Transverse colon (tissue), 4 donors: ENCODE measurements around the gene NCKAP5. TPM values are rescaled to one million over a fixed set of nuclear protein-coding genes. Genes with fewer than 3 reads are reported as not detected.

ENCODE experiments used
- DNase-seq: peaks from one replicate; pipeline ENCODE4 v3.0.0-alpha.2; 2019
- H3K27ac ChIP-seq, 4 donors: fragments of 200-600 bp; sonication (generic); 2 replicates each; pipeline ENCODE4 v1.5.1; 2016 to 2018; ENCODE audit warnings: inconsistent platforms in 4 of 4
- H3K27me3 ChIP-seq: fragments of 200-600 bp; sonication (generic); 2 replicates; pipeline ENCODE4 v1.5.1; 2017; ENCODE audit warnings: inconsistent platforms
- H3K36me3 ChIP-seq, 4 donors: fragments of 200-600 bp; sonication (generic); 2 replicates each; pipeline ENCODE4 v1.5.1; 2017 to 2019; ENCODE audit warnings: inconsistent platforms in 4 of 4
- H3K4me1 ChIP-seq, 4 donors: fragments of 200-600 bp; sonication (generic); 2 replicates each; pipeline ENCODE4 v1.5.1; 2017 to 2020; ENCODE audit warnings: inconsistent platforms in 4 of 4
- H3K4me3 ChIP-seq, 4 donors: fragments of 200-600 bp; sonication (generic); 1 replicate in 1 of 4; 2 replicates in 3 of 4; pipeline versions ENCODE4 v1.5.1 to v1.6.1; 2017 to 2019; ENCODE audit warnings: inconsistent platforms in 4 of 4
- H3K9me3 ChIP-seq, 2 donors: fragments of 200-600 bp; sonication (generic); 2 replicates each; pipeline ENCODE4 v1.5.1; 2017 to 2019; ENCODE audit warnings: inconsistent platforms in 2 of 2
- CTCF ChIP-seq, 5 experiments: fragments of 200-600 bp in 3 of 5; fragments of 450-650 bp in 2 of 5; sonication (generic) in 3 of 5; IDR thresholded peaks; 1 replicate in 2 of 5; 2 replicates in 3 of 5; pipeline ENCODE4 v1.5.1; 2016 to 2017; ENCODE audit warnings: antibody characterized with exemption in 5 of 5, inconsistent platforms in 3 of 5, mild to moderate bottlenecking in 2 of 5, moderate library complexity in 1 of 5
- EP300 ChIP-seq: sonication (generic); formaldehyde crosslinking; IDR thresholded peaks from one replicate; pipeline ENCODE4 v1.6.1; 2017; ENCODE audit warnings: antibody characterized with exemption, low read depth
- POLR2A ChIP-seq: fragments of 450-650 bp; IDR thresholded peaks from one replicate; pipeline ENCODE4 v1.6.1; 2016; ENCODE audit warnings: antibody characterized with exemption, mild to moderate bottlenecking, moderate library complexity
- POLR2AphosphoS5 ChIP-seq, 3 donors: sonication (generic); formaldehyde crosslinking; IDR thresholded peaks; one replicate each; pipeline ENCODE4 v1.6.1; 2016; ENCODE audit warnings: antibody characterized with exemption in 3 of 3
- WGBS, 2 donors: methylation state at CpG; one replicate each; pipeline ENCODE4 v1.1.5; 2018; ENCODE audit warnings: low coverage in 1 of 2; 5-methylcytosine and 5-hydroxymethylcytosine counted together
- in situ Hi-C, 4 donors: fragments of 200-750 bp; cut with MboI; loops; one replicate each; pipeline versions ENCODE4 v1.15.0 to v1.15.1; 2017; ENCODE audit warnings: low sequenced_read_pairs in 3 of 4, low pct_ligation_motif_present in 1 of 4, low pct_unique_long_range_greater_than_20kb in 1 of 4
- intact Hi-C: fragments of 100-400 bp; cut with DNase I; formaldehyde crosslinking; loops from one replicate; pipeline ENCODE4 v1.15.1; 2023; ENCODE audit warnings: low total_unique reads
- total RNA-seq, 4 donors: library from RNA; depleted of rRNA; stranded (reverse); fragments of >200 nt; gene quantifications; one replicate each; pipeline ENCODE4 v1.1.0, GENCODE V29; 2016

NCKAP5 gene
- total RNA-seq, 4 donors from 2014 or later: 1.1 to 10.9 (median 5.0) TPM

- Histone ChIP-seq H3K36me3 (no peaks in the 10 kb centered on the region), H3K4me1 (no peaks in the 10 kb centered on the region), H3K27me3 (no peaks in the 10 kb centered on the region), H3K27ac (no peak overlapping the region), H3K4me3 (no peak overlapping the region), H3K9me3 (no peaks in the 10 kb centered on the region)
- DNase-seq: no peak
- intact Hi-C loops (no loop called here), in situ Hi-C loops (no loop called here)
- TF ChIP-seq POLR2AphosphoS5 (IDR thresholded peaks at IDR 0.05) (no peak), CTCF (IDR thresholded peaks at IDR 0.05) (no peak), EP300 (no peak), POLR2A (no peak)
Measured at GRCh38 chr2:132845339-132845738, 722.9 kb downstream of the NCKAP5 start.

- no peaks in the 10 kb centered on the region for H3K9me3 ChIP-seq
- intact Hi-C loops (no loop called here), in situ Hi-C loops (no loop called here)
- H3K4me3 ChIP-seq: no peak overlapping the region
- no peak for TF ChIP-seq POLR2A
- no peak for TF ChIP-seq CTCF (IDR thresholded peaks at IDR 0.05)
- no peak for TF ChIP-seq EP300
- no peak for TF ChIP-seq POLR2AphosphoS5 (IDR thresholded peaks at IDR 0.05)
- H3K27me3 ChIP-seq: no peaks in the 10 kb centered on the region
- no peaks in the 10 kb centered on the region for H3K36me3 ChIP-seq
- no peak overlapping the region for H3K27ac ChIP-seq
- H3K4me1 ChIP-seq: no peaks in the 10 kb centered on the region
- no peak for DNase-seq
- WGBS, 2 donors: 75 to 87% methylated on average over 3 to 4 of the region's 4 CpGs
Measured at GRCh38 chr2:132844585-132844984, 723.7 kb downstream of the NCKAP5 start.

GRCh38 chr2:132837769-132838168, 730.5 kb downstream of the NCKAP5 start:
- WGBS, 2 donors: 77% methylated on average over 1 of the region's 1 CpG; no CpG with 5 or more reads in 1 of the 2 donors
- peaks cover 0 to 5% of the 10 kb centered on the region in 2 donors for H3K9me3 ChIP-seq
- intact Hi-C loops: no loop called here
- DNase-seq: no peak
- H3K27ac ChIP-seq: no peak overlapping the region
- in situ Hi-C loops: no loop called here
- no peaks in the 10 kb centered on the region for H3K27me3 ChIP-seq
- no peaks in the 10 kb centered on the region for H3K36me3 ChIP-seq
- no peak for TF ChIP-seq CTCF (IDR thresholded peaks at IDR 0.05)
- no peak for TF ChIP-seq EP300
- TF ChIP-seq POLR2AphosphoS5 (IDR thresholded peaks at IDR 0.05): no peak
- TF ChIP-seq POLR2A: no peak
- H3K4me1 ChIP-seq: no peaks in the 10 kb centered on the region
- H3K4me3 ChIP-seq: no peak overlapping the region

GRCh38 chr2:132830321-132830827, 737.9 kb downstream of the NCKAP5 start:
- no peak for DNase-seq
- in situ Hi-C loops: no loop called here
- 40 to 48% methylated on average over 1 to 3 of the region's 3 CpGs for WGBS, 2 donors

More at GRCh38 chr2:132830321-132830827, 737.9 kb downstream of the NCKAP5 start:
- Histone ChIP-seq H3K27ac (no peak overlapping the region), H3K9me3 (peaks cover 0 to 5% of the 10 kb centered on the region in 2 donors), H3K4me1 (no peaks in the 10 kb centered on the region), H3K27me3 (no peaks in the 10 kb centered on the region), H3K36me3 (no peaks in the 10 kb centered on the region), H3K4me3 (no peak overlapping the region)
- TF ChIP-seq CTCF (IDR thresholded peaks at IDR 0.05): no peak
- TF ChIP-seq POLR2AphosphoS5 (IDR thresholded peaks at IDR 0.05): no peak
- TF ChIP-seq EP300: no peak
- no peak for TF ChIP-seq POLR2A
- intact Hi-C loops: no loop called here
